Stimulated activated memory B cell treated with anti-CD40 and anti-IgM and Interleukin-4, amounts not matched to agents 10 μg/mL and 1 μg/mL and 100 μg/mL, for 72 hours (primary cell): ENCODE measurements around the gene HRG.

Experiments
- ATAC-seq: fragments of 150-1000 bp; cut with Tn5 transposase; 2 replicates; pipeline ENCODE4 v1.10.0; 2021
- H3K27ac Mint-ChIP-seq: one replicate; pipeline ENCODE4 v1.8.0; 2022; ENCODE audit warnings: mild to moderate bottlenecking, mixed read lengths
- H3K27me3 Mint-ChIP-seq: one replicate; pipeline ENCODE4 v1.8.0; 2022; ENCODE audit warnings: mixed read lengths
- H3K36me3 Mint-ChIP-seq: one replicate; pipeline ENCODE4 v1.8.0; 2022; ENCODE audit warnings: mixed read lengths
- H3K4me1 Mint-ChIP-seq: one replicate; pipeline ENCODE4 v1.8.0; 2022; ENCODE audit warnings: mixed read lengths
- H3K4me3 Mint-ChIP-seq: one replicate; pipeline ENCODE4 v1.8.0; 2022; ENCODE audit warnings: mild to moderate bottlenecking, moderate library complexity, mixed read lengths
- H3K9me3 Mint-ChIP-seq: one replicate; pipeline ENCODE4 v1.8.0; 2022; ENCODE audit warnings: mixed read lengths

The HRG gene

GRCh38 chr3:186719945-186720739, 54.3 kb downstream of the HRG start:
- ATAC-seq = no peak
- Mint-ChIP-seq H3K27me3 (no peaks in the 10 kb centered on the region), H3K4me1 (no peaks in the 10 kb centered on the region), H3K36me3 (no peaks in the 10 kb centered on the region), H3K4me3 (no peak overlapping the region), H3K9me3 (no peaks in the 10 kb centered on the region), H3K27ac (no peak overlapping the region)

- H3K27me3 Mint-ChIP-seq = no peaks in the 10 kb centered on the region
- no peak overlapping the region for H3K27ac Mint-ChIP-seq
- H3K4me3 Mint-ChIP-seq = no peak overlapping the region
- H3K9me3 Mint-ChIP-seq = no peaks in the 10 kb centered on the region
- no peaks in the 10 kb centered on the region for H3K36me3 Mint-ChIP-seq
- ATAC-seq = no peak
- H3K4me1 Mint-ChIP-seq = no peaks in the 10 kb centered on the region
These were observed 56.6 kb downstream of the HRG start for GRCh38 chr3:186722457-186722856.

GRCh38 chr3:186724911-186725310, 59.1 kb downstream of the HRG start:
- Mint-ChIP-seq H3K27ac (no peak overlapping the region), H3K36me3 (no peaks in the 10 kb centered on the region), H3K9me3 (no peaks in the 10 kb centered on the region), H3K4me1 (no peaks in the 10 kb centered on the region), H3K4me3 (no peak overlapping the region), H3K27me3 (no peaks in the 10 kb centered on the region)
- no peak for ATAC-seq
